T-cell (primary cell): ENCODE data around the gene CDCA4. TPM values are rescaled to one million over a fixed set of nuclear protein-coding genes. Genes with fewer than 3 reads are reported as not detected.

Experiments
- ATAC-seq, 4 experiments: fragments of 200-7000 bp in 3 of 4; fragments of 150-1000 bp in 1 of 4; cut with Tn5 transposase; replicated peaks in 1 of 4; 1 replicate in 3 of 4; 2 replicates in 1 of 4; pipeline ENCODE4 v1.10.0; 2021; ENCODE audit warnings: moderate library complexity in 3 of 4, mild to moderate bottlenecking in 2 of 4, moderate number of reproducible peaks in 1 of 4
- CTCF ChIA-PET, 2 donors: fragments of 300-600 bp; sonication (Branson Sonifier 250); formaldehyde crosslinking; loops; one replicate each; lab custom pipeline; 2022; ENCODE audit warnings: antibody characterized with exemption in 2 of 2; lab: Charles Lee
- POLR2A ChIA-PET, 2 donors: fragments of 300-600 bp; sonication (Branson Sonifier 250); formaldehyde crosslinking; loops; one replicate each; lab custom pipeline; 2022; ENCODE audit warnings: antibody characterized with exemption in 2 of 2; lab: Charles Lee
- DNase-seq, 35 experiments: peaks; one replicate each; pipeline versions ENCODE4 v3.0.0 to v3.0.0-alpha.2; 2013 to 2023
- H3K27ac ChIP-seq: one replicate; pipeline ENCODE4 v1.5.1; 2013; ENCODE audit warnings: low read length
- H3K27me3 ChIP-seq, 2 experiments: replicated peaks in 1 of 2; 1 replicate in 1 of 2; 2 replicates in 1 of 2; pipeline versions ENCODE4 v1.6.1 to v1.7.0; 2013; ENCODE audit warnings: low read length in 1 of 2, mixed read lengths in 1 of 2; ENCODE audit not compliant: control insufficient read depth in 2 of 2, insufficient read depth in 2 of 2; ENCODE audit errors: extremely low read depth in 1 of 2
- H3K36me3 ChIP-seq, 2 donors: 1 replicate in 1 of 2; 2 replicates in 1 of 2; pipeline versions ENCODE4 v1.6.1 to v1.7.0; 2013; ENCODE audit warnings: low read length in 1 of 2; ENCODE audit not compliant: control insufficient read depth in 2 of 2, insufficient read depth in 1 of 2; ENCODE audit errors: extremely low read depth in 1 of 2
- H3K4me1 ChIP-seq, 2 experiments: 1 replicate in 1 of 2; 2 replicates in 1 of 2; pipeline versions ENCODE4 v1.6.1 to v1.7.0; 2013; ENCODE audit warnings: low read length in 2 of 2, mixed read lengths in 1 of 2; ENCODE audit not compliant: insufficient read depth in 2 of 2, control insufficient read depth in 1 of 2; ENCODE audit errors: extremely low read depth in 1 of 2
- H3K4me3 ChIP-seq, 2 donors: 1 replicate in 1 of 2; 2 replicates in 1 of 2; pipeline versions ENCODE4 v1.5.1 to v1.7.0; 2013; ENCODE audit warnings: mild to moderate bottlenecking in 2 of 2, low read length in 1 of 2, moderate library complexity in 1 of 2; ENCODE audit not compliant: control insufficient read depth in 1 of 2; ENCODE audit errors: extremely low read depth in 1 of 2
- H3K9me3 ChIP-seq: 2 replicates; pipeline ENCODE4 v1.7.0; 2013
- H3K27ac Mint-ChIP-seq, 2 donors: one replicate each; pipeline ENCODE4 v1.8.0; 2020 to 2021; ENCODE audit warnings: mild to moderate bottlenecking in 2 of 2, mixed read lengths in 2 of 2
- H3K27me3 Mint-ChIP-seq, 2 donors: one replicate each; pipeline ENCODE4 v1.8.0; 2021 to 2022; ENCODE audit warnings: mixed read lengths in 2 of 2
- H3K36me3 Mint-ChIP-seq: one replicate; pipeline ENCODE4 v1.8.0; 2021; ENCODE audit warnings: mixed read lengths
- H3K4me1 Mint-ChIP-seq, 3 donors: one replicate each; pipeline ENCODE4 v1.8.0; 2020 to 2022; ENCODE audit warnings: mixed read lengths in 3 of 3, mild to moderate bottlenecking in 1 of 3
- H3K4me3 Mint-ChIP-seq, 3 donors: one replicate each; pipeline ENCODE4 v1.8.0; 2020 to 2022; ENCODE audit warnings: mild to moderate bottlenecking in 3 of 3, mixed read lengths in 3 of 3, moderate library complexity in 3 of 3
- H3K9me3 Mint-ChIP-seq, 3 donors: one replicate each; pipeline ENCODE4 v1.8.0; 2020 to 2022; ENCODE audit warnings: mixed read lengths in 3 of 3
- WGBS: methylation state at CpG from one replicate; pipeline ENCODE4 v1.1.5; 2013; ENCODE audit warnings: missing lambda C conversion rate; ENCODE audit not compliant: insufficient coverage; 5-methylcytosine and 5-hydroxymethylcytosine counted together
- total RNA-seq, 35 experiments: library from RNA in 6 of 35; stranded (reverse) in 6 of 35; fragments of 120-200 nt in 1 of 35; gene quantifications; one replicate each; pipeline versions ENCODE4 v1.2.1 to v1.2.4 and lab custom pipeline; 2013 to 2026

Gene CDCA4
- total RNA-seq, 5 donors from 2014 or later (not counting 1 experiment from before 2014, with no cell fraction given) = 13.0 to 20.1 (median 15.8) TPM

- Histone ChIP-seq H3K4me3 (no peak overlapping the region), H3K36me3 (no peaks in the 10 kb centered on the region), H3K27ac (no peak overlapping the region), H3K27me3 (peaks cover 0 to 57% of the 10 kb centered on the region in 2 experiments), H3K9me3 (no peaks in the 10 kb centered on the region), H3K4me1 (peaks cover 0 to 8% of the 10 kb centered on the region in 2 experiments)
- H3K27ac Mint-ChIP-seq = no peak overlapping the region
- DNase-seq (no peak), ATAC-seq (no peak)
- H3K4me1 Mint-ChIP-seq = peaks cover 0 to 3% (median 0%) of the 10 kb centered on the region in 3 donors
- H3K36me3 Mint-ChIP-seq = no peaks in the 10 kb centered on the region
- H3K9me3 Mint-ChIP-seq = no peaks in the 10 kb centered on the region
- H3K27me3 Mint-ChIP-seq = peaks cover 6 to 27% of the 10 kb centered on the region in 2 donors
- 50% methylated on average over 2 of the region's 8 CpGs for WGBS
- H3K4me3 Mint-ChIP-seq = no peak overlapping the region
- CTCF ChIA-PET = no interaction called here
- POLR2A ChIA-PET = no interaction called here
Observed at GRCh38 chr14:104966981-104967385, 53.9 kb downstream of the CDCA4 start.

- H3K27me3 ChIP-seq = peaks cover 0 to 60% of the 10 kb centered on the region in 2 experiments
- peaks cover 6 to 27% of the 10 kb centered on the region in 2 donors for H3K27me3 Mint-ChIP-seq
- H3K4me1 ChIP-seq = peaks cover 0 to 8% of the 10 kb centered on the region in 2 experiments
- H3K36me3 Mint-ChIP-seq = no peaks in the 10 kb centered on the region
- no peaks in the 10 kb centered on the region for H3K36me3 ChIP-seq
- no peak overlapping the region for H3K4me3 ChIP-seq
- 82% methylated on average over 7 of the region's 9 CpGs for WGBS
- H3K9me3 Mint-ChIP-seq = no peaks in the 10 kb centered on the region
- no peak overlapping the region for H3K4me3 Mint-ChIP-seq
- POLR2A ChIA-PET = no interaction called here
- CTCF ChIA-PET = no interaction called here
- no peak overlapping the region for H3K27ac Mint-ChIP-seq
- DNase-seq (no peak), ATAC-seq (no peak)
- peaks cover 0 to 3% (median 0%) of the 10 kb centered on the region in 3 donors for H3K4me1 Mint-ChIP-seq
- no peak overlapping the region for H3K27ac ChIP-seq
- no peaks in the 10 kb centered on the region for H3K9me3 ChIP-seq
Observed at GRCh38 chr14:104966261-104966865, 54.5 kb downstream of the CDCA4 start.

- Histone ChIP-seq H3K9me3 (no peaks in the 10 kb centered on the region), H3K4me1 (peaks cover 0 to 8% of the 10 kb centered on the region in 2 experiments), H3K27ac (no peak overlapping the region), H3K36me3 (no peaks in the 10 kb centered on the region), H3K4me3 (no peak overlapping the region), H3K27me3 (peaks cover 0 to 56% of the 10 kb centered on the region in 2 experiments)
- CTCF ChIA-PET = no interaction called here
- H3K4me1 Mint-ChIP-seq = peaks cover 0 to 3% (median 0%) of the 10 kb centered on the region in 3 donors
- DNase-seq (no peak), ATAC-seq (no peak)
- no peaks in the 10 kb centered on the region for H3K36me3 Mint-ChIP-seq
- H3K4me3 Mint-ChIP-seq = no peak overlapping the region
- no peaks in the 10 kb centered on the region for H3K9me3 Mint-ChIP-seq
- 92% methylated on average over 12 of the region's 13 CpGs for WGBS
- H3K27ac Mint-ChIP-seq = no peak overlapping the region
- peaks cover 6 to 27% of the 10 kb centered on the region in 2 donors for H3K27me3 Mint-ChIP-seq
- POLR2A ChIA-PET = no interaction called here
Observed at GRCh38 chr14:104965561-104966231, 55.2 kb downstream of the CDCA4 start.

- 41% methylated on average over 2 of the region's 7 CpGs for WGBS
- no peaks in the 10 kb centered on the region for H3K9me3 ChIP-seq
- Mint-ChIP-seq H3K27ac (no peak overlapping the region), H3K27me3 (peaks cover 10 to 27% of the 10 kb centered on the region in 2 donors), H3K36me3 (no peaks in the 10 kb centered on the region), H3K4me3 (no peak overlapping the region), H3K9me3 (no peaks in the 10 kb centered on the region), H3K4me1 (peaks cover 0 to 3% (median 0%) of the 10 kb centered on the region in 3 donors)
- DNase-seq = no peak
- ChIA-PET CTCF (interaction anchor here in 1 of 2 donors (0.5 kb wide), 1 partner anchor 59 kb away, joined by 3 read pairs; no protein-coding TSS in a partner anchor), POLR2A (no interaction called here)
- no peaks in the 10 kb centered on the region for H3K36me3 ChIP-seq
- ATAC-seq = no peak
- peaks cover 0 to 8% of the 10 kb centered on the region in 2 experiments for H3K4me1 ChIP-seq
- peaks cover 0 to 46% of the 10 kb centered on the region in 2 experiments for H3K27me3 ChIP-seq
- no peak overlapping the region for H3K4me3 ChIP-seq
- no peak overlapping the region for H3K27ac ChIP-seq
Observed at GRCh38 chr14:104964546-104964945, 56.3 kb downstream of the CDCA4 start.

Other genes starting within 250 kb of the CDCA4 start
- gene AKT1, start 225.3 kb downstream of the CDCA4 start, total RNA-seq = 100 to 1,000 TPM in 2 of 5 donors, 10 to 100 TPM in 3; 68.4 to 113 (median 99.7) TPM
- gene ZBTB42, start 220.0 kb downstream of the CDCA4 start, total RNA-seq = 10 to 100 TPM in 1 of 5 donors, 1 to 10 TPM in 4; 3.5 to 10.5 (median 9.4) TPM
- 10 to 100 TPM in 1 of 5 donors, 1 to 10 TPM in 4; 2.8 to 11.2 (median 6.9) TPM for gene CEP170B, start 155.8 kb downstream of the CDCA4 start, total RNA-seq
- gene PLD4, start 96.2 kb downstream of the CDCA4 start, total RNA-seq = 1 to 10 TPM in 4 of 5 donors, under 1 TPM in 1; 0.65 to 4.9 (median 3.9) TPM
- gene AHNAK2, start 42.7 kb downstream of the CDCA4 start, total RNA-seq = under 1 TPM in 3 of 5 donors, not detected in 2; 0.20 to 0.38 (median 0.22) TPM
- 1 to 10 TPM; 1.2 to 3.4 (median 2.7) TPM for gene CLBA1, start 35.3 kb downstream of the CDCA4 start, total RNA-seq
- 10 to 100 TPM; 47.0 to 58.0 (median 49.7) TPM for gene GPR132, start 44.3 kb upstream of the CDCA4 start, total RNA-seq
- gene JAG2, start 147.7 kb upstream of the CDCA4 start, total RNA-seq = 1 to 10 TPM in 4 of 5 donors, under 1 TPM in 1; 0.76 to 1.9 (median 1.2) TPM
- 10 to 100 TPM; 10.0 to 25.5 (median 20.2) TPM for gene NUDT14, start 160.2 kb upstream of the CDCA4 start, total RNA-seq
- 10 to 100 TPM; 36.0 to 55.1 (median 43.3) TPM for gene BTBD6, start 227.4 kb upstream of the CDCA4 start, total RNA-seq